Heart left ventricle (tissue), 16 donors: ENCODE measurements around the gene C1QTNF12. TPM values are rescaled to one million over a fixed set of nuclear protein-coding genes. Genes with fewer than 3 reads are reported as not detected.

Experiments
- ATAC-seq, 4 donors: fragments of 200-7000 bp; cut with Tn5 transposase; one replicate each; pipeline ENCODE4 v1.9.1; 2020 to 2022; ENCODE audit warnings: moderate library complexity in 4 of 4, mild to moderate bottlenecking in 3 of 4, moderate number of reproducible peaks in 1 of 4
- DNase-seq, 5 donors: peaks; one replicate each; pipeline ENCODE4 v3.0.0-alpha.2; 2020
- H3K27ac ChIP-seq, 12 donors: fragments of 200-600 bp; sonication (generic) in 4 of 12; one replicate each; pipeline versions ENCODE4 v1.5.0 to v1.8.0; 2016 to 2022; ENCODE audit warnings: mild to moderate bottlenecking in 2 of 12
- H3K27me3 ChIP-seq, 9 donors: fragments of 200-600 bp; sonication (generic) in 2 of 9; one replicate each; pipeline versions ENCODE4 v1.5.1 to v1.8.0; 2016 to 2022; ENCODE audit warnings: mild to moderate bottlenecking in 3 of 9
- H3K36me3 ChIP-seq, 9 donors: fragments of 200-600 bp; sonication (generic) in 2 of 9; one replicate each; pipeline versions ENCODE4 v1.5.0 to v1.8.0; 2018 to 2022; ENCODE audit warnings: mild to moderate bottlenecking in 2 of 9
- H3K4me1 ChIP-seq, 12 donors: fragments of 200-600 bp; sonication (generic) in 4 of 12; one replicate each; pipeline versions ENCODE4 v1.5.0 to v1.8.0; 2016 to 2022; ENCODE audit warnings: mild to moderate bottlenecking in 3 of 12
- H3K4me3 ChIP-seq, 12 donors: fragments of 200-600 bp; sonication (generic) in 4 of 12; one replicate each; pipeline versions ENCODE4 v1.5.0 to v1.8.0; 2017 to 2022; ENCODE audit warnings: mild to moderate bottlenecking in 9 of 12, moderate library complexity in 4 of 12
- H3K9me3 ChIP-seq, 12 donors: fragments of 200-600 bp; sonication (generic) in 4 of 12; one replicate each; pipeline versions ENCODE4 v1.5.0 to v1.8.0; 2016 to 2022; ENCODE audit warnings: mild to moderate bottlenecking in 1 of 12
- POLR2A ChIP-seq, 2 donors: fragments of 450-650 bp; IDR thresholded peaks; one replicate each; pipeline ENCODE4 v1.6.1; 2017; ENCODE audit warnings: antibody characterized with exemption in 2 of 2, mild to moderate bottlenecking in 2 of 2, moderate library complexity in 2 of 2
- WGBS, 4 donors: extraction: QIAGEN DNeasy Blood & Tissue Kit in 2 of 4; methylation state at CpG; one replicate each; pipeline versions ENCODE4 v1.1.5 to v1.1.7; 2013 to 2018; 5-methylcytosine and 5-hydroxymethylcytosine counted together
- intact Hi-C, 10 donors: fragments of 100-400 bp; cut with DNase I; formaldehyde crosslinking; loops; one replicate each; pipeline versions ENCODE4 v1.11.1 to v1.14.2; 2022
- polyA plus RNA-seq, 2 donors: library from polyadenylated mRNA; stranded (reverse); fragments of 200-250 nt; gene quantifications; one replicate each; pipeline ENCODE4 v1.2.3, GENCODE V29; 2013
- total RNA-seq, 9 donors: library from RNA; depleted of rRNA in 2 of 9; stranded (reverse); fragments of >200 nt in 2 of 9; fragmentation: NEBNext Ultra II Directional in 3 of 9; extraction: Animal tissue kit (Norgen Biotek cat#: 25700) in 3 of 9; gene quantifications; one replicate each; pipeline versions ENCODE4 v1.1.0 to v1.2.4, GENCODE V29; 2016 to 2023
- TF ChIP-seq, protein P1 (sequence below), 12 donors: fragments of 200-600 bp; sonication (generic) in 4 of 12; IDR thresholded peaks; one replicate each; pipeline versions ENCODE4 v1.5.0 to v1.8.0; 2018 to 2022; ENCODE audit warnings: antibody characterized with exemption in 12 of 12, mild to moderate bottlenecking in 5 of 12
- donor health status: ischemic (EF 13 %, LVEDD 7.1; RV severe dilation, severe dysfunction).
- donor health status: healthy with polysubstance abuse.
- donor health status: DM: no; HTN: yes; CAD: no.
- donor health status: DM: no; HTN: no; CAD: no.
- donor health status: ischemic (EF 25% LVEDD 6.9; RV normal size, moderate dysfunction).
- donor health status: ischemic (EF 25% LVEDD 5.7; RV mildly dilated, moderate dysfunction).
- donor health status: healthy.
- donor health status: DM: yes; HTN: yes; CAD: no.
- donor health status: ischemic (EF 35%, LVEDD 5.7; RV mildly dilated, moderate dysfunction).
- donor health status: nonischemic (EF 11% LVEDD 7.7; RV severe dilation, severe dysfunction).
- donor health status: DM: yes; HTN: yes; CAD: no.
- donor health status: PGD.
- donor health status: ischemic (EF 29% LVEDD 5.4; RV normal size, mild dysfunction).
- donor health status: nonischemic (EF 23%, LVEDD 6.1; RV moderate dilation, normal function).

Gene C1QTNF12
- total and polyA plus RNA-seq, 11 donors = 0.72 to 3.5 (median 0.85) TPM; not detected in 2

DNA sequence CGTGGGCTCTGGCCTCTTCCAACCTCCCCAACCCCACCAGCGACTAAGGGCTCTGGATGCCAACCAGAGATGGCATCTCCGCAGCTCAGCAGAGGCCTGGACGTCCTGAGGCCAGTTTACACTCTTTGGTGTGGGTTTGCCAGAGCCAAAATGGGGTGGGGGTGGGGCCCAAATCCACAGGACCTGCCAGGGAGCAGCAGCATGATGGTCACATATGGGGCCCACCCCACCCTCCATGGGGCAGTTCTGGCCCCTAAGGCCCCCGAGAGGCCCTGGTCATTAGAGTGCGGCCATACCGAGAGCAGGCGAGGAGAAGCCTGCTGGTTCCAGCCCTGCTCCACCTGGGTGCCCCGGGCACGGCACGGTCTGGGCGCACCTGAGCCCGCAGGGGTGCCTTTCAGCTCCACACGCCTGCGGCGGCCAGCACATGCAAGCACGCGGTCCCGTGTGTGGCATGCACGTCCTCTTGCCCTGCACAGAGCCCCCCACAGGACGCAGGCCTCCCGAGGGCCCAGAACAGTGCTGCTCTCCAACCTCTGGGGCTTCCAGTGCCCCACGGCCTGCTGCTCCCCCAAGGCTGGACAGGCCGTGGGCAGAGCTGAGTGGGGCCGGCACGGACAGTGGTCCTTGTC, 4.8 kb downstream of the C1QTNF12 start:
- peaks cover 17 to 66% (median 32%) of the 10 kb centered on the region in 9 donors for H3K27me3 ChIP-seq
- no peak for TF ChIP-seq POLR2A (IDR thresholded peaks at IDR 0.05)
- TF ChIP-seq, protein P1, sequence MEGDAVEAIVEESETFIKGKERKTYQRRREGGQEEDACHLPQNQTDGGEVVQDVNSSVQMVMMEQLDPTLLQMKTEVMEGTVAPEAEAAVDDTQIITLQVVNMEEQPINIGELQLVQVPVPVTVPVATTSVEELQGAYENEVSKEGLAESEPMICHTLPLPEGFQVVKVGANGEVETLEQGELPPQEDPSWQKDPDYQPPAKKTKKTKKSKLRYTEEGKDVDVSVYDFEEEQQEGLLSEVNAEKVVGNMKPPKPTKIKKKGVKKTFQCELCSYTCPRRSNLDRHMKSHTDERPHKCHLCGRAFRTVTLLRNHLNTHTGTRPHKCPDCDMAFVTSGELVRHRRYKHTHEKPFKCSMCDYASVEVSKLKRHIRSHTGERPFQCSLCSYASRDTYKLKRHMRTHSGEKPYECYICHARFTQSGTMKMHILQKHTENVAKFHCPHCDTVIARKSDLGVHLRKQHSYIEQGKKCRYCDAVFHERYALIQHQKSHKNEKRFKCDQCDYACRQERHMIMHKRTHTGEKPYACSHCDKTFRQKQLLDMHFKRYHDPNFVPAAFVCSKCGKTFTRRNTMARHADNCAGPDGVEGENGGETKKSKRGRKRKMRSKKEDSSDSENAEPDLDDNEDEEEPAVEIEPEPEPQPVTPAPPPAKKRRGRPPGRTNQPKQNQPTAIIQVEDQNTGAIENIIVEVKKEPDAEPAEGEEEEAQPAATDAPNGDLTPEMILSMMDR (IDR thresholded peaks at IDR 0.05) = no peak
- no peaks in the 10 kb centered on the region for H3K9me3 ChIP-seq
- peaks cover 0 to 31% (median 7%) of the 10 kb centered on the region in 12 donors for H3K4me1 ChIP-seq
- no peak overlapping the region for H3K4me3 ChIP-seq
- ATAC-seq = no peak
- 88 to 92% (median 90%) methylated on average over 14 to 26 of the region's 26 CpGs for WGBS, 4 donors
- DNase-seq = no peak
- intact Hi-C loops = no loop called here
- no peaks in the 10 kb centered on the region for H3K36me3 ChIP-seq
- H3K27ac ChIP-seq = no peak overlapping the region

DNA sequence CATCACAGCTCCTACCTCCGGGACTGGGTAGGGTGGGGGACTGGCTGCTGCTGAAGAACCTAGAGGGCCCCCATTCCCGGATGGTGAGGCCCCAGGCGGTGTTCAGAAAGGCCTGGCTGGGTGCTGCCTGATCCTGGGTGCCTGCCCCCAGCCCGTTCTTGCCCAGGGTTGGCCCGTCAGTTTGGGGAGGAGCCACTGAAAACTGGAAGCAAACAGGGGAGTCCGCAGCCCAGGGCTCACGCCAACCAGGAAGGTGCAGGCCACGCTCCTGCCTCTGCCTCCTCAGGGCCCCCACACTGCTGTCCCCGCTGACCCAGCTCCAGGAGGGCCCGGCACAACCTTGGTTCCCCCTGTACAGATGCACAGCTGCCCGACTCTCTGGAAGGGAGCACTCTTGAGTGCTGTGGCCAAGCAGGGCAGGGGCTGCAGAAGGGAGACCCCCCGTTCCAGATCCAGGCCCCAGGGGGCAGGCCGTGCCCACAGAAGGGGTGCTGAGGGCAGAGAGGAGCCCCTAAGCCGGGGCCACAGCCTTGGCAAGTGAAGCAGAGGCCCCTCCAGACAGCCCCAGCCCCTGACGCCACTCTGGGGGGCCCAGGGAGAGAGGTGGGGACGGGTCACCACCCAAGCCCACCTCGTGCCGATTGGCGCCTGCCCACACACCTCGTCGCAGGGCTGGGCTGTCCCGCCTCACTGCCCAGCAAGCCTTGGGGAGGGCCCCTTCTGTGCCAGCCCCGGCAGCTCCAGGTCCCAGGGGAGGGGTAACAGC, 5.5 kb downstream of the C1QTNF12 start:
- intact Hi-C loops = no loop called here
- peaks cover 17 to 59% (median 29%) of the 10 kb centered on the region in 9 donors for H3K27me3 ChIP-seq
- WGBS, 4 donors = 55 to 74% (median 65%) methylated on average over 10 to 23 of the region's 23 CpGs
- H3K27ac ChIP-seq = no peak overlapping the region
- TF ChIP-seq, protein P1 (IDR thresholded peaks at IDR 0.05) = no peak
- TF ChIP-seq POLR2A (IDR thresholded peaks at IDR 0.05) = no peak
- peaks cover 0 to 26% (median 5%) of the 10 kb centered on the region in 12 donors for H3K4me1 ChIP-seq
- no peak overlapping the region for H3K4me3 ChIP-seq
- no peak for ATAC-seq
- DNase-seq = no peak
- H3K36me3 ChIP-seq = no peaks in the 10 kb centered on the region
- H3K9me3 ChIP-seq = no peaks in the 10 kb centered on the region

DNA sequence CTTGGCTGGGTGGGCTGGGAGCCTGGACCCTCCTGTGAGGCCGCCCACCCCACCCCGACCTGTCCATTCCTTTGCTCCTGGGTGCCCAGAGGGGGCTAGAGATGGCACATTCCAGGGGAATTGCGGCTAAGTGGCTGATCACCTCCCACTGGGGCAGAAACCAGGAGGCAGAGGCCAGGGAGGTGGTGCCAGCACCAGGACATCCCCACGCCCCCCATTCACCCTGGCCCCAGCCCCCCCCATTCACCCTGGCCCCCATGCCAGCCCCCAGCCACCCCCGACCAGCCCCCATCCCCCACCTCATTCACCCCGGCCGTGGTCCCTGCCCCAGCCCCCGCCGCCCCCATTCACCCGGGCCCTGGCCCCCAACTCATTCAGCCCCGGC, 6.2 kb downstream of the C1QTNF12 start:
- ATAC-seq = no peak
- 42 to 72% (median 46%) methylated on average over 4 to 11 of the region's 11 CpGs for WGBS, 4 donors
- TF ChIP-seq, protein P1 (IDR thresholded peaks at IDR 0.05) = no peak
- TF ChIP-seq POLR2A (IDR thresholded peaks at IDR 0.05) = no peak
- intact Hi-C loops = no loop called here
- Histone ChIP-seq H3K27ac (no peak overlapping the region), H3K27me3 (peaks cover 13 to 52% (median 22%) of the 10 kb centered on the region in 9 donors), H3K4me1 (peaks cover 0 to 23% (median 5%) of the 10 kb centered on the region in 12 donors), H3K9me3 (no peaks in the 10 kb centered on the region), H3K4me3 (no peak overlapping the region), H3K36me3 (no peaks in the 10 kb centered on the region)
- no peak for DNase-seq

DNA sequence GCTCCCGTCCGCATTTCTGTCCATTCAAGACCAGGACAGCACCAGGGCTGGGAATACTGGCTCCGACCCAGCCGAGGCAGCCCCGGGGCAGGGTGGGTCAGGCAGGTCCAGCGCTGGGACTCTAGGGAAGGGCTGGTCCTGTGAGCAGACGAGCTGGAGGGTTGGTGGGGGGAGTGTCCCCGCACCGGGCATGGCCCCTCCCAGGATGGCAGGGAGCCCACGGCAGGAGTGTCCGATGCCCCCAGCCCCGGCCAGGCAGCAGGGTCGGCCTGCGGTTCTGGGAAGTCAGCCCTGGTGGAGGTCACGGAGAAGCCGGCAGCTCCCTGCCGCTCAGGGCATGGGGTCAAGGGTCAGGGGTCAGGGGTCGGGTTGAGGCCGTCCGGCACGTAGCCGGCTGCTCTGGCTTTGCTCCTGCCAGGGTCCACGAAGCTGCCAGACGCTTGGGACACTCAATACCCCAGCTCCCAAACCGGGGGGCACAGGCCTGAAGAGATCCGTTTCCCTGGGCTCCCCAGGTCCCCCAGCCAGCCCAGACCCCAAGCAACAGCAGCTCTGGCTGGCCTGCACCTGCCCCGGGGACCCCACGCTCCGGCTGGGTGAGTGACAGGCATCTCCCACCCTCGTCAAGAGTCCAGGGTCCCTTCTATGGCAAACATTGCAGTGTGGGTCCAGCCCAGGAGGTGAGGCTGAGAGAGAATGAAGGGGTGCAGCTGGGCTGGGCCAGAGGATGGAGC, 6.7 kb downstream of the C1QTNF12 start:
- WGBS, 4 donors = 37 to 57% (median 42%) methylated on average over 20 to 30 of the region's 30 CpGs
- H3K4me1 ChIP-seq = peaks cover 0 to 22% (median 5%) of the 10 kb centered on the region in 12 donors
- TF ChIP-seq, protein P1 (IDR thresholded peaks at IDR 0.05) = no peak
- no peak for TF ChIP-seq POLR2A (IDR thresholded peaks at IDR 0.05)
- no peak overlapping the region for H3K4me3 ChIP-seq
- peaks cover 0 to under 1% (median 0%) of the 10 kb centered on the region in 9 donors for H3K36me3 ChIP-seq
- DNase-seq (no peak), ATAC-seq (no peak)
- H3K9me3 ChIP-seq = no peaks in the 10 kb centered on the region
- intact Hi-C loops = loop anchor here in 1 of 10 donors (10.0 kb wide), 1 partner anchor 115 kb away; no protein-coding TSS in a partner anchor
- H3K27ac ChIP-seq = no peak overlapping the region
- peaks cover 12 to 50% (median 21%) of the 10 kb centered on the region in 9 donors for H3K27me3 ChIP-seq
